T-helper 1 cell (primary cell): ENCODE results near the gene ZRSR2.
"Not testable (repeated sequence)": the region's sequence is repeated elsewhere in the genome, so short reads cannot be mapped to it uniquely, and the experiment has no call there.

ENCODE experiments used
- DNase-seq, 5 donors: peaks; one replicate each; pipeline ENCODE4 v3.0.0-alpha.2; 2012 to 2020
- total RNA-seq, 4 donors: gene quantifications; one replicate each; lab custom pipeline; 2026; lab: John Stamatoyannopoulos, UW

The ZRSR2 gene, protein sequence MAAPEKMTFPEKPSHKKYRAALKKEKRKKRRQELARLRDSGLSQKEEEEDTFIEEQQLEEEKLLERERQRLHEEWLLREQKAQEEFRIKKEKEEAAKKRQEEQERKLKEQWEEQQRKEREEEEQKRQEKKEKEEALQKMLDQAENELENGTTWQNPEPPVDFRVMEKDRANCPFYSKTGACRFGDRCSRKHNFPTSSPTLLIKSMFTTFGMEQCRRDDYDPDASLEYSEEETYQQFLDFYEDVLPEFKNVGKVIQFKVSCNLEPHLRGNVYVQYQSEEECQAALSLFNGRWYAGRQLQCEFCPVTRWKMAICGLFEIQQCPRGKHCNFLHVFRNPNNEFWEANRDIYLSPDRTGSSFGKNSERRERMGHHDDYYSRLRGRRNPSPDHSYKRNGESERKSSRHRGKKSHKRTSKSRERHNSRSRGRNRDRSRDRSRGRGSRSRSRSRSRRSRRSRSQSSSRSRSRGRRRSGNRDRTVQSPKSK
- 26.6 to 42.6 (median 29.9) reads per million in 4 donors for total RNA-seq

DNA sequence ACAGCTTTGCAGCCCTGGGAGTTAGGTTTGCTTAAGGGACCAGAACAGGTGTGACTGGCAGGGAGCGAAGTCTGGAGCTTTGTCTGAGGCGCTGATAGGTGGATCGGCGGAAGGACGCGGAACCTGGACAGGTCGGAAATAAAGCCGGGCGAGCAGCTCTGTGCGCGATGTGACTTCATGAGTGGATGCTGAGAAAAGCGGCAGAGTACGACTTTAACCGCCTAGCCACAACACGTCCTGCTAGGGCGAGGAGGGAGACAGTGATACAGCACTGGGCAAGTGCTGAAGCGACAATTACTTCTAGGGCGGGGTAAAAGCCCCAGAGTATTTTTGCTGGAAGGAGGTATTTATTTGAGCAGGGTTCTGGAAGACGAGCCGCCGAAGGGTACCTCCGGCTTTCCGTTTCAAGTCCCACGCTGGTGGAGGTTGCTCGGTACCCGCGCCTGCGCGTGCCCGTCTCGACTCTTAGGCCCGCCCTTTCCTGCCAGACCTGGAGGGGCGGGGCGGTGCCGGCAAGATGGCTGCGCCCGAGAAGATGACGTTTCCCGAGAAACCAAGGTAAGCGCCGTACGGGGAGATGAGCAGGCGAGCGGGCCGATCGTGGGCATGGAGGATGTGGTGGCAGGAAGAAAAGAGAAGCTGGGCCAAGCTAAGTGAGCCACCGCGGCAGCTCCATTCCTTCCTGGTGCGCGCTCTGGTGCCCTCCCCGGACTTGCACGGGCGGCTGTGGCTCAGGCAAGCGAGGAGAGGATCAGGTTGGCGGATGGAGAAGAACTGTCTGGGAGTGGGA is at the start of gene ZRSR2:
Gene ZRSR2 (plus strand): TSS at position 506 of the 790 bp plus-strand sequence. CDS start 12 bp downstream, at position 518.
- peak; percentile 75 to 94 (median 78) for DNase-seq

DNA sequence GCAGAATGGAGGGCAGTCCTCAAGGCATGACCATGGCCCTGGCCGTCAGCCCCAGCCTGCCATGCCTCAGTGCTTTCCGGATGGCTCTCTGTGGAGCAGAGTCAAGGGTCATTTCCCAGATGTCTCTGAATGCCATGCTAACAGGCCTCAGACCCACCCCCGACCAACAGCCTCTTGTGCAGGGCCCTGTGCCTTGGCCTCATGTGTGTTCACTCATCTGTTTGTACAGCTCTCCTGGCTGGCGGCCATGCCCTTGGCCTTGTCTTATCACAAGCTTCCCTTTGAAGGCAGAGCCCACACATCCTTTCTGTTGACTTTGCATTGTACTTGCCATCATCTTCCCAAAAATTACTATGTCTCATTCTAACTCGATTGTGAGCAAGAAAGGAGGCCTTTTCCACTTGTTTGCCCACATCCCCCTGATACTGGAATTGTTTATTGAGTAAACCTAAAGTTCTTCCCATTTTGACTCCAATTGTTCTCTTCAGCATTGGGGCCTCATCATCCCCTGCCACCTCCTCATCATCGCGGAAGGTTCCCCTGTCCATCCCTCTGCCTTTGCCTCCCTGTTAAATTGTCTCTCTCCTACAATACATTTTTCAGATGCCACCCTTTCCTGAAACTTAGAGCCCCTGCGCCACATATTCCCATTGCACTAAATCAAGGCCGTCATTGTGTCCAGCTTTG is 46.0 kb upstream of the ZRSR2 start:
- no peak for DNase-seq

DNA sequence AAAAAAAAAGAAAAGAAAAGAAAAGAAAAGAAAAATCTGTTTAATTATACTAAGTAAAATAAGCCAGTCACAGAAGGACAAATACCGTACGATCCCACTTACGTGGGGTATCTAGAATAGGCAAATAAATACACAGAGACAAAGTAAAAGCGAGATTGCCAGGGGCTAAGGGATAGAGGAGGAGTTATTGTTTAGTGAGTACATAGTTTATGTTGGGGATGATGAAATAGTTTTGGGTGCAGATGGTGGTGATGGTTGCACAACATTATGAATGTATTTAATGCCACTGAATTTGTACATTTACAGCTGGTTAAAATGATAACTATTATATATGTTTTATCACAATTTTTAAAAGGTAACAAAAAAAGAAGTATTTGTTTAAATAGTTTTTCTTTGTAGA is 45.1 kb upstream of the ZRSR2 start:
- no peak for DNase-seq

DNA sequence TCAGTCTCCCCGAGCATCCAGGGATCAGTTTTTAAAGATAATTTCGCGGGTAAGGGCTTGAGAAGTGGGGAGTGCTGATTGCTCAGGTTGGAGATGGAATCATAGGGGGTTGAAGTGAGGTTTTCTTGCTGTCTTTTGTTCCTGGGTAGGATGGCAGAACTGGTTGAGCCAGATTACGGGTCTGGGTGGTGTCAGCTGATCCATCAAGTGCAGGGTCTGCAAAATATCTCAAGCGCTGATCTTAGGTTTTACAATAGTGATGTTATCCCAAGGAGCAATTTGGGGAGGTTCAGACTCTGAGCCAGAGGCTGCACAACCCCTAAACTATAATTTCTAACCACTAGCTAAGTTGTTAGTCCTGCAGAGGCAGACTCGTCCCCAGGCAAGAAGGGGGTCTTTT is 43.6 kb upstream of the ZRSR2 start:
- DNase-seq: not testable (repeated sequence)

DNA sequence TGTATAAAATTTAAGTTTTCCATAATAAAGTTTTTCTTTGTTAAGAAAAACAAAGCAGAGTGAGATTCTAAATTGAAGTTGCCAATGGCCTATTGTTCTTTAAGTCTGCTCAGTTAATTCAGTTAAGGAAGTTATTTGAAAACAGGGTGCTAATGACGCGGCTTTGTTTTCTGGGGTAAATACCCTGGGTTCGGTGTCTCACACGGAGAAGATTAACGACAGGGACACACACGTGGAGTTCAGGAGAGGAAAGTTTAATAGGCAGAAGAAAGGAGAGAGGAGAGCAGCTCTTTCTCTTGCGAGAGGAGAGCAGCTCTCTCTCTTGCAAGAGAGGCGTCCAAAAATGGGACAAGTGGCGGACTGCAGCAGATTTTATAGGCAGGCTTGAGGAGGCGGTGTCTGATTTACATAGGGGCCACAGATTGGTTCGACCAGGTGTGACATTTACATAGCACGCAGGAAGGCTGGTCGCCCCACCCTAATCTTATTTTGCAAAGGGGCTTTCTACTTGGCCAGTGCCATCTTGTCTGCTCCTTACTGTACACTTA is 42.6 kb upstream of the ZRSR2 start:
- no peak for DNase-seq

DNA sequence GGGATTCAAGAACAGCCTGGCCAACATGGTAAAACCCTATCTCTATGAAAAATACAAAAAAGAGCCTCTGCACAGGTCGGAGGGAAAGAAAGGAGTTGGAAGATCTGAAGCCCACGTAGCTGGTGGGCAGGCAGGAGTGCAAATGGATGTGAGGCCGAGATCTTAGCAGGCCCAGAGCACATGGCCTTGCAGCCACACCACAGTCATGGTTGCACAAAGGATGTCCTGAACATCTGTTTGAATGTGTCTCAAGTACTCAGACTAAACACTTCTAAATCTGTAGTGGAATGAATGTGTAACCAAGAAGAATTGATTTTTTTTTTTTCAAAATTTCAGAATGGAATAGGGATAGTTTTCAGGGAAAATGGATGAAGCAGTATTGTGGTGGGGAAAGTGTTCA is 41.4 kb upstream of the ZRSR2 start:
- no peak for DNase-seq

DNA sequence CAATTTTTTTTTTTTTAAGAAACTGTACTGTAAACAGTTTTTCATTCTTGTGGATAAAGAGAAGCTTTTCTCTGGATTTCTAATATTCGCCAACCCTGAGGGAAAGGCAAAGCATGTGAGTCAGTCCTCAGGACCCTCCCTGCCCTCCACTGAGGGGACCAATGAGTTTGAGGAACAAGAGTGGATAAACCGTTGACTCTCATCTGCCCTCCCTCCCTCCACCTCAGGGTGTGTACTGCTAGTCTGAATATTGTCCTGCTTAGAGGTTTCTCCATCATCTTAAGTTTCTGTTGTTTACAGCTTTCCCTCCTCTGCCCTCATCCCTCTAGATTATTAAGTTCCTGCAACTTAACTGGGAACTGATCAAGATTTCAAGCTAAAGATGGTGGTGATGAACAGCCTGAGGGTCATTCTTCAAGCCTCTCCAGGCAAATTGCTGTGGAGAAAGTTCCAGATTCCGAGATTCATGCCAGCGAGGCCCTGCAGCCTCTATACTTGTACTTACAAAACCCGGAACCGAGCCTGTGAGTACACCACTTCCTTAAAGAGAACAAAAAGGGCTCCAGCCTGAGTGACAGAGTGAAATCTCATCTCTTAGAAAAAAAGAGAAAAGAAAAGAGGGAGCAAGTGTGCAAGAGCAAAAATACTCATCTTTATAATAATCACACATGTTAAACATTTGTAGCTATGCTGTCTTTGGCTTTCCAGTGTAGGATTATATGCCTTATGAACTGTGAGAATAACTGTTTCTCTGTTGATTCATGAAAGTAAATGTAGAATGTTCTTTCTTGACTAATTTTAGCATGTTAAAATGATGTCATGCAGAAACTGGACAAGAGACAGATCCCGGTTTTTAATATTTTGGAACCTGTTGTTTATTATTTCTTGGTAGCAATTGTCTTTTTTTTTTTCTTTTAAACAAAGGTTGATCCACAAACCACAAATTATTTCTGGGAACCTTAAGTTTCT is 40.4 kb upstream of the ZRSR2 start:
- DNase-seq: peak in 1 of 5 donors; percentile 69

DNA sequence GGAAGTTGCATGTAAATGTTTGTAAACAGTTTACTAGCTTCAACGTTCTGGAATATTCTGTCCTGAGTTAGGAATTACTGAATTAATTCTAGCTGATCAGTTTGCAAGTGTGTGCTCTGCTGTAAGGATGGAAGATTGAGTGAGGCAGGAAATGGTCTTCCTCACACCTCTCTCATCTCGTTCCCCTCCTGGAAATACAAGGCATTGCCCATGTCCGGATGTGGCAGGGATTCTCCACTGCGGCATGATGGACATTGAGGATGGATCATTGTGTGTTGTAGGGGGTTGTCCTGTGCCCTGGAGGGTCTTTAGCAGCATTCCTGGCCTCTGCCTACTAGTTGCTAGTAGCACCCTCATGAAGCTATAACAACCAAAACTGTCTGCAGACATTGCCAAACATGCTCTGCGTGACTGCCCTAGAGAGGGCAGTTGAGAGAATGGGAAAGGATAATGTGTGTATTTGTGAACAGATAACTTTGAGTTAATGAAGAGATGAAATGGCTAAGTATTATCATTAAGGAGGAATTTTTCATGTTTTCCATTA is 39.6 kb upstream of the ZRSR2 start:
- DNase-seq: peak in 1 of 5 donors; percentile 41

DNA sequence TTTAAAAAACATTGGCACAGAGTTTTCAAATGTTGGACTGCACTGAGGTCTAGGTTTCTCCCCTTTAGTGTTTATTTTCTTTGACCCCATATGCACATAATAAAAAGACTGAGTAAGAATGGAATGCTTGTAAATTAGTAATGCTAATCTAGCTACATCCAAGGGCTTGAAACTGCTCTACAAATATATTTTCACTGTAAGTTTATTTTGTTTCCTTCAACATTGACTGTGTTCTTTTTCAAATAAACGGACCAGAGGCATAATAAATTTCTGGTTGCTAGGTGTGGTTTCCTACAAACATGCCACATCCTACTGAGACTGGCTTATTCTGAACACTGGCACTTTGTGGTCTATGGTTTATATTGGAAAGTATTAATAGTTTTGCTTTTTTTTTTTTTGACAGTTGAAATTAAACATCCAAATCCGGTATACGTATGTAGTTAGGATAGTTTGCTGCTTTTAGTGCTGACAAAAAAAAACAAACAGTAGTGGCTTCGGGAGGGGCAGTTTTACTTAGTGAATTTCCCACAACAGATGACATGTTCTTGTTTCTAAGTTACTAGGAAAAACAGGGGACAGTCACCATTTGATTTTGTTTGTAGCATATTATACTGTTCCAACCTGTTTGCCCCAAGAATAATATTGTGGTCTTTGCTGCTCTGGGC is 39.0 kb upstream of the ZRSR2 start:
- DNase-seq: peak in 3 of 5 donors; percentile 18 to 83 (median 29)

DNA sequence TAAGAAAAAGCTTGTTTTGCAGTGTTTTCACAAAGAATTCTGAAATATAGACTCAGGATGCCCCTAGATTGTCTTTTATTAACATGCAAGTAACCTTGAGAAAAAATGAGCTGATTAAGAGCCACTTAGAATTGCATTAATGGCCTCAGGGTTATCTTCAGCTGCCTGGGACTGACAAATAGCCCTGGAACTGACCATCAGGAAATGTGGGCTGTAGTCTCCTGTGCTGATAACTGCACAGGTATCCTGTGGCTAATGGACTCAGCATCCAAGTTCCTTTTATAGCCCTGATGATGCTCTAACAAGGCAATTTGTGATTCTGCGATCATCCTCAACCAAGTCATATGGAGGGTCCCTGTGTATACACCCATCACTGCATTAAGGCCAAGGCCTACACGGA is 35.2 kb upstream of the ZRSR2 start:
- DNase-seq: no peak

DNA sequence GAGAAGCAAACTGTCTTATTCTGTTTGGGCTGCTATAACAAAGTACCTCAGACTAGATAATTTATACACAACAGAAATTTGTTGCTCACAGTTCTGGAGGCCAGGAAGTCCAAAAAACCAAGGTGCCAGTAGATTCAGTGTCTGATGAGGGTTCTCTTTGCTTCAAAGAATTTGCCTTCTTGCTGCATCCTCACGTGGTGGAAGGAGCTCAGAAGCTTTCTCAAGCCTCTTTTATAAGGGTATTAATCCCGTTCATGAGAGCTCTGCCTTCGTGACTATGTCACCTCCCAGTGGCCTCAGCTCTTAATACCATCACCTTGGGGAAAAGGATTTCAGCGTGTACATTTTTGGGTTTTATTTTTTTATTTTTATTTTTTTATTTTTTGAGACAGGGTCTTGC is 32.1 kb upstream of the ZRSR2 start:
- DNase-seq: peak in 1 of 5 donors; percentile 14

DNA sequence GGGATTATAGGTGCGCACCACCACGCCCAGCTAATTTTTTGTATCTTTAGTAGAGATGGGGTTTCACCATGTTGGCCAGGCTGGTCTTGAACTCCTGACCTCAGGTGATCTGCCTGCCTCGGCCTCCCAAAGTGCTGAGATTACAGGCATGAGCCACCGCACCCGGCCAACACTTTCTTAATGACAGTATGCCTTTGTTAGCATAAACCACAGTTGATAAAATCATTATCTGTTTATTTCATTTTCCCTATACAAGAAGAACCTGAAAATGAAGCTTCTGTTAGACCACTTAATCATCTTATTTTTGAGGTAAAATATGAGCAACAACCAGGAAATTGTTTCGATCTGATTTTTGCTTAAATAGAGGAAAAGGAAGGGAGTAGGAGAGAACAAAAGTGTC is 30.4 kb upstream of the ZRSR2 start:
- DNase-seq: not testable (repeated sequence)

DNA sequence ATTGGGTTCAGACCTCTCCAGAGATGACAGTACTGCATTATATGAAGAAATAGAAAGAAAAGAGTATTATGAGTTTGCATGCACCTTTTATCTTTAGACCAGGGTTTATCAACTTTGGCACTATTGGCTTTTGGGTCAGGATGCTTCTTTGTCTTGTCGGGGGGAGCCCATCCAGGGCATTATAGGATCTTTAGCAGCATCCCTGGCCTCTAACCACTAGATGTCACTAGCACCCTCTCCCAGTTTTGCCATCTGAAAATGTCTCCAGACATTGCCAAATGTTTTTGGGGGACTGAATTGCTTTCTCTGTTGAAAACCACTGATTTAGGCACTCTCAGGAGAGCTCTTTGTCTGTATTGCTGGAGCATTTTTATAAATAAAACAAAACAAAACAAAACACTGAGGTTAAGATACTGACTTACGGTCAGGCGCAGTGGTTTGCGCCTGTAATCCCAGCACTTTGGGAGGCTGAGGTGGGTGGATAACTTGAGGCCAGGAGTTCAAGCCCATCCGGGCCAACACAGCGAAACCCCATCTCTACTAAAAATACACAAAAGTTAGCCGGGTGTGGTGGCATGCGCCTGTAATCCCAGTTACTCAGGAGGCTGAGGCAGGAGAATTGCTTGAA is 28.6 kb upstream of the ZRSR2 start:
- peak in 1 of 5 donors; percentile 48 for DNase-seq

DNA sequence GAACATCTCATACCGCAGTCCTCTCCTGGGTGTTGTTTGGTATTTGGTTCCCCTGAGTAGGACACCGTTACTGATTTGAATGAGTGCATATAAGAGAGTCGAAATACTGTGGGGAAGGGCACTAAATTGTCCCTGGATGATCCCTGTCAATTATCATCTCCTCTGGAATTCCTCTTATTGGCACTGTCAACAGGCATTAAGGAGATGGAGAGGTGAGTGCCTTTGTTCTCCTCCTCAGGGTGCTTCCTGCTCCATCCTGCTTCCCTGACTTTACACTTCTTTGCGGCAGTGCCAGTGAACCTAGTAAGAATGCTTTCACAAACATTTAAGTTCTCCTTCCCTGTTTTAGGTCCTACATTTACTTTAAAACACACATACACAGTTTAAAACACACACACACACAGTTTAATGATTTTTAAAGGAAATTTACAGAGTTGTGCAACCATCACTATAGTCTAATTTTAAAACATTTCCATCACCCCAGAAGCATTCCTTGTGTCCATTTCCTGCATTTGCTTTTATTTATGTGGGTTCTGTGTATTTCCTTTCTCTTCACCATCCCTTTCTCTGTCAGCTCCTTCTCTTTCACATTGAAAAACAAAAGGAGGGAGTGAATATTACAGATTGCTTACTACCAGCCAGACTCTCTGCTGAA is 20.9 kb upstream of the ZRSR2 start:
- DNase-seq: no peak

DNA sequence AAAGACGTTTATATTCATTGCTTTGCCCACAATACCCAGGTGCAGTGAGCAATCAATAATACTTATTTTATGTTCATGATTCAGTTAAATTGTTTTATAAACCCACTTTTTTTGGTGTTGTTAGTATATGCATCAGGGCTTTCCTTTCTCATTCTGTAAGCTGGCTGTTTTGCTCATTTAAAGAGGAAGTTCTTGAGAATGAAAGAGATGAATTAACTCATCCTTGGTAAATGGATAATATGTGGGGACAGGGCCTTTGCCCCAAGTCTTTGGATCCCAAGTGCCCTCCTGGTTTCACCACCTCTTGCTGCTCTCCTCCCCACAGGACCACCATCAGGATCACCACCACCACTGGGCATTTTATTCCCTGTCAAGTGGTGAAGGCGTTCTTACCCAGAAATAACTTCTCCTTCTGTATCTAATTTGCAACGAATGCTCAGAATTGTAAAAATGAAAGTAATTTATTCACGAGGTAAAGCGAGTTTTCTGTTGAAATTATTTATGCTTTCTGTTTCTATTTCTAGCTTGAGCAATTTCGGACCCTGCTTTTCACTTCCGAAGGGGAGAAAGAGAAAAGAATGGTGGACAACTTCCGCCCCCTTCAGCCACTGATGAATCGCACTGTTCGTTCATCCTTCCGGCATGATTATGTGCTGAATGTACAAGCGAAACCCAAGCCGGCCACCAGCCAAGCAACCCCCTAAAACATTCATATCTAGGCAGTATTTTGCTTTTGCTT is 8.2 kb upstream of the ZRSR2 start:
- DNase-seq: peak in 2 of 5 donors; percentile 2 to 63

DNA sequence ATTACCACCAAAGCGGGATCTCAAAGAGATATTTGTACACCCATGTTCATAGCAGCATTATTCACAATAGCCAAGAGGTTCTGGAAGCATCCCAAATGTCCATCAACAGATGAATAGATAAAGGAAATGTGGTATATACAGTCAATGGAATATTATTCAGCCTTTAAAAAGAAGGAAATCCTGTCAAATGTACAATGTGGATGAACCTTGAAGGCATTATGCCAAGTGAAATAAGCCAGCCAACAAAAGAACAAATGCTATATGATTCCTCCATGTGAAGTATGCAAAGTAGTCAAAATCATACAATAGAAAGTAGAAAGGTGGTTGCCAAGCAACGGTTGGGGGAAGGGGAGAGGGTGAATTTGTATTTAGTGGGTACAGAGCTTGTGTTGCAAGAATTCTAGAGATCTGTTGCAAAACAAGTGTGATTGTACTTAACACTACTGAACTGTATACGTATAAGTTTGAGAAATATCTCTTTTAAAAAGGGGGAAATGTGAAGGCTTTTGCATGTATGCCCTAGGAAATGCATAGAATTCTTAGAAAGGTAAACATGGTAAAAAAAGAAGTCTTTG is 5.0 kb upstream of the ZRSR2 start:
- no peak for DNase-seq

DNA sequence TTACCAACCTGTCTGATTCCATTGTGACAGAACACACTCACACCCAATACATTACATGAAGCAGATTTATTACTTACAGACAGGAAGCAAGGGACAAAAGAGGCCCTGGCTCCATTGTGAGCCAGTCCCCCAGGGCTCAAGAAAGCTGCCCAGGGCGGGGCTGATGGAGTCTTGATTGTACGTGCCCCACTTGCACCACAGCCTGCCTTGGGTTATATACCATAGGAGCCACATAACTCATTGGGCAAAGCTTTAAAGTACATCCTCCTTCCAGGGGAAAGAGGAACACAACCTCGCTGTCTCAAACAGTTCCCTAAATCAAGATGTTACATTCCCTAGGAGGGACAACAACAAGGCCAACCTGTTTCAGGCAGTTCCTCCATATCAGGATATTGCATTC is 3.4 kb upstream of the ZRSR2 start:
- DNase-seq: no peak

DNA sequence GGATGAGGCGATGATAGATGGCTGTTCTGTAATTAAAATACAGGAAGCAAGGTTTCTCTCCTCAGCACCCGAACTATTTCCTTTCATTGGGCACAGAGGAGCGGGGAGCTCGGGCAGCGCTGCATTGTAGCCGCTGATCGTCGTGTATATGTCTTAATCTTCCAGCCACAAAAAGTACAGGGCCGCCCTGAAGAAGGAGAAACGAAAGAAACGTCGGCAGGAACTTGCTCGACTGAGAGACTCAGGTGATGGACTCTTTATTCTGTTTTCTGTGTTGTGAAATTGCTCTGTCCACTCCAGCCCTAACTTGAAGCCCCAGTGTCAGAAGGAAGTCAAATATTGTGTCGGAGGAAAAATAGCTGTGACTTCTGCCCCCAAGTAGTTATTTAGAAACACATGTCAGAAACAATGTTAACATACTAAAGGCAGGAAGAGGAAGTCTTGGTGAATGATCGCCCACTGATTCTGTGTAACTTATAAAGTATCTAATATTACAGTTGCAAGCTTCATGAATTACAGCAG is 546 bp downstream of the ZRSR2 start:
- DNase-seq: no peak
